Measurements from ENCODE around the gene PHACTR1.
A peak's percentile ranks its signal among the peaks of the same experiment; 100 is the strongest.
"Not testable (repeated sequence)": the region's sequence is repeated elsewhere in the genome, so short reads cannot be mapped to it uniquely, and the experiment has no call there.

The PHACTR1 gene

GRCh38 chr6:13318821-13319220 lies 602.3 kb downstream of the PHACTR1 start:
- DNase-seq (ENCODE audit: extremely low read depth, low read depth): no peak
- no peak overlapping the region for H3K4me3 ChIP-seq (replicated peaks; ENCODE audit: low read depth, low read length)
- no peak for TF ChIP-seq CTCF (IDR thresholded peaks at IDR 0.05; ENCODE audit: low read depth, low read length, missing control alignments)

GRCh38 chr6:13319891-13320564 lies 603.5 kb downstream of the PHACTR1 start:
- TF ChIP-seq CTCF (IDR thresholded peaks at IDR 0.05; ENCODE audit: low read depth, low read length, missing control alignments): no peak
- H3K4me3 ChIP-seq (replicated peaks; ENCODE audit: low read depth, low read length): no peak overlapping the region
- DNase-seq (ENCODE audit: extremely low read depth, low read depth): no peak

- not testable (repeated sequence) for H3K4me3 ChIP-seq (replicated peaks; ENCODE audit: low read depth, low read length); DNase-seq (ENCODE audit: extremely low read depth, low read depth)
Observed at GRCh38 chr6:13326031-13326586, 609.5 kb downstream of the PHACTR1 start.

- H3K4me3 ChIP-seq (replicated peaks; ENCODE audit: low read depth, low read length): peak overlapping the region; percentile 93
- DNase-seq (ENCODE audit: extremely low read depth, low read depth): no peak
- TF ChIP-seq CTCF (IDR thresholded peaks at IDR 0.05; ENCODE audit: low read depth, low read length, missing control alignments): no peak
Observed at GRCh38 chr6:13327691-13328075, 611.1 kb downstream of the PHACTR1 start.

- peak; percentile 65 for DNase-seq (ENCODE audit: extremely low read depth, low read depth)
- peak within 1 kb of the TSS; percentile 93 for H3K4me3 ChIP-seq (replicated peaks; ENCODE audit: low read depth, low read length)
- no peak for TF ChIP-seq CTCF (IDR thresholded peaks at IDR 0.05; ENCODE audit: low read depth, low read length, missing control alignments)
Observed at GRCh38 chr6:13328076-13328874, 611.7 kb downstream of the PHACTR1 start, which contains the start of gene TBC1D7. Gene TBC1D7, minus strand, starts transcription at chr6:13328537. Its CDS starts 1,639 bp downstream, at chr6:13326898.

- peak overlapping the region; percentile 93 for H3K4me3 ChIP-seq (replicated peaks; ENCODE audit: low read depth, low read length)
- no peak for TF ChIP-seq CTCF (IDR thresholded peaks at IDR 0.05; ENCODE audit: low read depth, low read length, missing control alignments)
- no peak for DNase-seq (ENCODE audit: extremely low read depth, low read depth)
Observed at GRCh38 chr6:13328875-13329183, 612.3 kb downstream of the PHACTR1 start.
